GM13976 (cell line): Measurements from ENCODE around the gene SHROOM2.
"Not testable (repeated sequence)": the region's sequence is repeated elsewhere in the genome, so short reads cannot be mapped to it uniquely, and the experiment has no call there.

Experiments used
- DNase-seq: peaks from one replicate; pipeline ENCODE4 v3.0.0; 2012; ENCODE audit warnings: low spot score
- CTCF ChIP-seq: IDR thresholded peaks from 2 replicates; pipeline ENCODE4 v1.5.1; 2012; ENCODE audit warnings: borderline replicate concordance, mild to moderate bottlenecking; ENCODE audit not compliant: insufficient read depth; ENCODE audit errors: extremely low read depth, missing control alignments, control extremely low read depth
- in situ Hi-C: fragments of 300-500 bp; cut with MboI; formaldehyde crosslinking; loops from one replicate; pipeline ENCODE4 v1.12.0; 2022; ENCODE audit warnings: low sequenced_read_pairs, mixed read lengths, inconsistent platforms; ENCODE audit not compliant: unreplicated experiment

Gene SHROOM2

GRCh38 chrX:9765737-9766097, 20.5 kb upstream of the SHROOM2 start, which contains the start of gene GPR143:
GPR143 (minus strand) TSS chrX:9765847; CDS start chrX:9765817, 30 bp downstream.
- no peak for DNase-seq
- in situ Hi-C loops = no loop called here
- TF ChIP-seq CTCF = no peak

- no peak for DNase-seq
- in situ Hi-C loops = no loop called here
- no peak for TF ChIP-seq CTCF
Observed at GRCh38 chrX:9767375-9767774, 18.9 kb upstream of the SHROOM2 start.

- in situ Hi-C loops, DNase-seq: not testable (repeated sequence)
Observed at GRCh38 chrX:9768321-9768839, 17.8 kb upstream of the SHROOM2 start.

GRCh38 chrX:9770319-9770718, 15.9 kb upstream of the SHROOM2 start:
- DNase-seq = no peak
- TF ChIP-seq CTCF = no peak
- in situ Hi-C loops = no loop called here

- in situ Hi-C loops = no loop called here
- no peak for DNase-seq
- no peak for TF ChIP-seq CTCF
Observed at GRCh38 chrX:9772943-9773342, 13.3 kb upstream of the SHROOM2 start.

- no peak for TF ChIP-seq CTCF
- in situ Hi-C loops = no loop called here
- DNase-seq = no peak
Observed at GRCh38 chrX:9775930-9776329, 10.3 kb upstream of the SHROOM2 start.

GRCh38 chrX:9781941-9782340, 4.3 kb upstream of the SHROOM2 start:
- in situ Hi-C loops = no loop called here
- TF ChIP-seq CTCF = no peak
- DNase-seq = no peak
